ENCODE measurements around the gene CBX1. TPM values are rescaled to one million over a fixed set of nuclear protein-coding genes. Genes with fewer than 3 reads are reported as not detected.

CBX1 gene
- total RNA-seq, 2 donors from 2014 or later = 173 to 230 TPM

DNA sequence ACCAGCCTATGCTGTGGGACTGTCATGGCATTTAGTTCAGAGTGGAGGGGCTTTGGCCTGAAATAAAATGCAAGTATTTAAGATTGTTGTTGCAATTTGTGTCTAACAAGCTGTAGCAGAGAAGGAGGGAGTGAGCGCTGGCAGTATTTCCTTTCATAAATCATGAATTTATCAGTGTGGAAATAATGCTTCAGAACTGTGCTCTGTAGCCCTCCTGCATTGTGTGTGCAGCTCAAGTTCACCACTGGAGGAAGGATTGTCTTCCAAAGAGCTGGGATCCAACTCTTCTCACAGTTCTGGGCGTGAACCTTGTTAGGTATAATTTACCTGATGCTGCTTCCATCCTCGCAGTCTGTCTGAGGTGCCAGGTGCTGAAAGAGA, 21.4 kb upstream of the CBX1 start:
- Mint-ChIP-seq H3K36me3 (ENCODE audit: low read depth) (peaks cover 48% of the 10 kb centered on the region), H3K27me3 (ENCODE audit: insufficient read depth) (no peaks in the 10 kb centered on the region), H3K4me3 (no peak overlapping the region), H3K9me3 (no peaks in the 10 kb centered on the region), H3K27ac (no peak overlapping the region), H3K4me1 (no peaks in the 10 kb centered on the region)
- Histone ChIP-seq H3K9ac (ENCODE audit: extremely low read depth, low read length, poor library complexity, severe bottlenecking) (no peak overlapping the region), H3K9me3 (ENCODE audit: control insufficient read depth, low read length) (no peaks in the 10 kb centered on the region), H3K4me3 (ENCODE audit: low read length) (no peak overlapping the region), H3K36me3 (ENCODE audit: control insufficient read depth, insufficient read depth, low read length) (peaks cover 41% of the 10 kb centered on the region), H3K4me1 (ENCODE audit: control insufficient read depth, insufficient read depth, low read length) (no peaks in the 10 kb centered on the region), H3K27ac (ENCODE audit: low read depth, low read length) (peak overlapping the region; percentile 92), H3K27me3 (ENCODE audit: control insufficient read depth, insufficient read depth, low read length, poor library complexity, severe bottlenecking) (no peaks in the 10 kb centered on the region)
- WGBS, 2 experiments (ENCODE audit: insufficient coverage in 1 of 2, insufficient read length in 1 of 2) = 90 to 92% methylated on average over 3 of the region's 3 CpGs
- no peak for DNase-seq
- TF ChIP-seq CTCF (conservative IDR thresholded peaks at IDR 0.05) = no peak

DNA sequence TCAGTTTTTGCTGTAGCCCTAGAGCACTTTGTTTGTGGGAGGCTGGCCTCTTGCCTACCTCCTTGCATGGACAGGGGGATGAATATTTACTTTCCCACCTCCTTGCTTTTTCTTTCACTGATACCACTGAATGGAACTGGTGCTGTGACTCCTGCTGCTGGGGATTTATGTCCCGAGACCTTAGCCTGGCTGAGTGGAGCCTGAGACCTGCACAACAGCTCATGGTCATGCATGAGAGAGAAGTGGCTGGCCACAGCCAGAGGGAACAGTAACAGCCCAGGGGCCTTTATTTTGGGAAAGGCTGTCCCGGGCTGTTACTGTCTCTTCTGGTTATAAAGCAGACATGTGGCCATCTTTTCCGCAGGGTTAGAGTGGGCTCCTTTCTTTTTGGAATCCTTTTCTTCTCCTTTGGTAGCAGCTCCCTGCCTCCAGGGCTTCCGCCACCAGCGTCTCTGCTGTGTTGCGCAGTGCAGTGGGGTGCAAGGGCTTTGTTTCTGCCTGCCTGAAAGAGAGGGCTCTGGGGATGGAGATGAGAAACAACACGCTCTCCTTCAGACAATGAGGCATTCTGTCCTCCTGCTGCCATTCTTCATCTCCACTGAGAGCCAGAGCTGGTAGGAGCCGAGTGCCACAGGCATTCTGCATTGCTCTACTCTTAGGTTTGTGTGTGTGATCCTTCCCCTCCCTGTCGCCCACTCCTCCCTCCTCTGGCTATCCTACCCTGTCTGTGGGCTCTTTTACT, 20.8 kb upstream of the CBX1 start:
- no peak for TF ChIP-seq CTCF (conservative IDR thresholded peaks at IDR 0.05)
- Histone ChIP-seq H3K9me3 (ENCODE audit: control insufficient read depth, low read length) (no peaks in the 10 kb centered on the region), H3K9ac (ENCODE audit: extremely low read depth, low read length, poor library complexity, severe bottlenecking) (no peak overlapping the region), H3K4me1 (ENCODE audit: control insufficient read depth, insufficient read depth, low read length) (no peaks in the 10 kb centered on the region), H3K36me3 (ENCODE audit: control insufficient read depth, insufficient read depth, low read length) (peaks cover 44% of the 10 kb centered on the region), H3K4me3 (ENCODE audit: low read length) (no peak overlapping the region), H3K27ac (ENCODE audit: low read depth, low read length) (peak overlapping the region; percentile 92), H3K27me3 (ENCODE audit: control insufficient read depth, insufficient read depth, low read length, poor library complexity, severe bottlenecking) (no peaks in the 10 kb centered on the region)
- peak; percentile 33 for DNase-seq
- Mint-ChIP-seq H3K27ac (no peak overlapping the region), H3K4me3 (no peak overlapping the region), H3K36me3 (ENCODE audit: low read depth) (peaks cover 48% of the 10 kb centered on the region), H3K27me3 (ENCODE audit: insufficient read depth) (no peaks in the 10 kb centered on the region), H3K4me1 (no peaks in the 10 kb centered on the region), H3K9me3 (no peaks in the 10 kb centered on the region)
- 77 to 84% methylated on average over 2 to 9 of the region's 9 CpGs for WGBS, 2 experiments (ENCODE audit: insufficient coverage in 1 of 2, insufficient read length in 1 of 2)

DNA sequence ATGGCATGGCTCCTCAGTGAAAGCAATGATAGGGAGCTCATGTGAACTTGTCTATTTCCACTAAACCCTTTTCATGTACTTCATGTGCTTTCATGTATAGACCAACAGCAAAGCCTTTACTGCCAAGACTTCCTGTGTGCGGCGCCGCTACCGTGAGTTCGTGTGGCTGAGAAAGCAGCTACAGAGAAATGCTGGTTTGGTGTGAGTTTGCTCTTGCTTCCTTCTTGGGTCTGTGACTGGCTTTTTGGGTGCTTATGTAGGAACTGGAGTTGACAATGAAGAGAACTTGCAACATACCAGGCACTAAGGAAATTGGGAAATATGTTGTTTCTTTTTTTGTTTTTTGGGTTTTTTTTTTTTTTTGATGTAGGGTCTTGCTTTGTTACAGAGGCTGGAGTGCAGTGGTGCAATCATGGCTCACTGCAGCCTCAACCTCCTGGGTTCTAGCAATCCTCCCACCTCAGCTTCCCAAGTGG, 12.0 kb upstream of the CBX1 start:
- no peaks in the 10 kb centered on the region for H3K9me3 ChIP-seq (ENCODE audit: control insufficient read depth, low read length)
- no peak overlapping the region for H3K27ac Mint-ChIP-seq
- H3K4me1 ChIP-seq (ENCODE audit: control insufficient read depth, insufficient read depth, low read length) = no peaks in the 10 kb centered on the region
- no peak for TF ChIP-seq CTCF (conservative IDR thresholded peaks at IDR 0.05)
- DNase-seq = no peak
- no peaks in the 10 kb centered on the region for H3K27me3 ChIP-seq (ENCODE audit: control insufficient read depth, insufficient read depth, low read length, poor library complexity, severe bottlenecking)
- H3K9me3 Mint-ChIP-seq = no peaks in the 10 kb centered on the region
- H3K9ac ChIP-seq (ENCODE audit: extremely low read depth, low read length, poor library complexity, severe bottlenecking) = no peak overlapping the region
- 94% methylated on average over 5 of the region's 5 CpGs; no CpG with 5 or more reads in 1 of the 2 experiments for WGBS, 2 experiments (ENCODE audit: insufficient coverage in 1 of 2, insufficient read length in 1 of 2)
- H3K4me1 Mint-ChIP-seq = peaks cover 20% of the 10 kb centered on the region
- H3K36me3 ChIP-seq (ENCODE audit: control insufficient read depth, insufficient read depth, low read length) = peaks cover 21% of the 10 kb centered on the region
- H3K36me3 Mint-ChIP-seq (ENCODE audit: low read depth) = peaks cover 29% of the 10 kb centered on the region
- no peak overlapping the region for H3K4me3 Mint-ChIP-seq
- no peak overlapping the region for H3K4me3 ChIP-seq (ENCODE audit: low read length)
- no peaks in the 10 kb centered on the region for H3K27me3 Mint-ChIP-seq (ENCODE audit: insufficient read depth)
- no peak overlapping the region for H3K27ac ChIP-seq (ENCODE audit: low read depth, low read length)
